T-helper 1 cell treated with Interleukin-12 subunit alpha and Interleukin-12 subunit beta and Interleukin-4 antibody, amounts not matched to agents 30 μg/mL and 1 μg/mL, for 36 hours (primary cell): ENCODE results near the gene TMEM239.

ENCODE experiments used
- H3K27ac Mint-ChIP-seq: one replicate; pipeline ENCODE4 v1.8.0; 2021; ENCODE audit warnings: mild to moderate bottlenecking, mixed read lengths
- H3K27me3 Mint-ChIP-seq: one replicate; pipeline ENCODE4 v1.8.0; 2021; ENCODE audit warnings: low read depth, mixed read lengths
- H3K36me3 Mint-ChIP-seq: one replicate; pipeline ENCODE4 v1.8.0; 2021; ENCODE audit warnings: low read depth, mixed read lengths
- H3K4me1 Mint-ChIP-seq: one replicate; pipeline ENCODE4 v1.8.0; 2021; ENCODE audit warnings: low read depth, mixed read lengths
- H3K4me3 Mint-ChIP-seq: one replicate; pipeline ENCODE4 v1.8.0; 2021; ENCODE audit warnings: mild to moderate bottlenecking, moderate library complexity, mixed read lengths
- H3K9me3 Mint-ChIP-seq: one replicate; pipeline ENCODE4 v1.8.0; 2021; ENCODE audit warnings: mixed read lengths

TMEM239 gene

DNA sequence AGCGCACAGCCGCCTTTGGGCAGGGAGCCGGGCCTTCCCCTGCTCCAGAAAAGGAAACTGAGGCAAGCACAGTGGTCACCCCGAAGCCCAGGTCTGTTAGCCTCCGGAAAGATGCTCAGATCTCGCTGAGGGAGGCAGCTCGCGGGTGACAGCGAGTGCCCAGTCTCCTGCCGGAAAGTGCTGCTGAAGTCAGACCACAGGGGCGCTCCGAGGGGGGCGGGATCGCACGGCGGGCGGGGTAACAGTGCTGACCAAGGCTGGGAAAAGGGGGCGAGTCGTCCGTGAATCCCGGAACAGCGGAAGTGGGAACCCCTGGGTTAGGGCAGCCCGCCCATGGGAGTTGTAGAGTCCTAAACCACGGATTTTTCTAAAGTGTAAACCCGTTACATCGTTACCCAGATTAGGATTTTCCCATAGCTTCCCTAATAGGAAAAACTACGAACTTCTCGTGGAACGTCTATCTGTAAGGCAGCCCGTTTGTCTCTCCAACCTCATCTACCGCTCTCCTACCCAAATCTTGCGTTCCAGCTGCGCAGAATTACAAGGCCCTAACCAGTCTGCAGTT, 24.9 kb downstream of the TMEM239 start:
- peak overlapping the region; percentile 88 for H3K4me3 Mint-ChIP-seq
- H3K9me3 Mint-ChIP-seq, result no peaks in the 10 kb centered on the region
- H3K27me3 Mint-ChIP-seq, result no peaks in the 10 kb centered on the region
- H3K36me3 Mint-ChIP-seq, result peaks cover 16% of the 10 kb centered on the region
- peaks cover 13% of the 10 kb centered on the region for H3K4me1 Mint-ChIP-seq
- peak overlapping the region; percentile 78 for H3K27ac Mint-ChIP-seq

DNA sequence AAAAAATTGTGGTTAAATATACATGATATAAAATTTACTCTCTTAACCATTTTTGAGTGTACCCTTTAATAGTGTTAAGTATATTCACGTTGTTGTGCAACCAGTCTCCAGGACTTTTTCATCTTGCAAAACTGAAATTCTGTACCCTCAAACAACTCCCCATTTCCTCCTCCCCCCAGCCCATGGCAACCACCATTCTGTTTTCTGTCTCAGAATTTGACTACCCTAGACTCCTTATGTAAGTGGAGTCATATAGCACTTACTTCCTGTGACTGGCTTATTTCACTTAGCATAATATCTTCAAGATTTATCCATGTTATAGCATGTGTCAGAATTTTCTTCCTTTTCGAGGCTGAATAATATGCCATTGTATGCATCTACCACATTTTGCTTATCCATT, 29.4 kb downstream of the TMEM239 start:
- Mint-ChIP-seq H3K27me3 (no peaks in the 10 kb centered on the region), H3K36me3 (peaks cover 8% of the 10 kb centered on the region), H3K27ac (no peak overlapping the region), H3K4me3 (no peak overlapping the region), H3K9me3 (no peaks in the 10 kb centered on the region), H3K4me1 (peaks cover 12% of the 10 kb centered on the region)

DNA sequence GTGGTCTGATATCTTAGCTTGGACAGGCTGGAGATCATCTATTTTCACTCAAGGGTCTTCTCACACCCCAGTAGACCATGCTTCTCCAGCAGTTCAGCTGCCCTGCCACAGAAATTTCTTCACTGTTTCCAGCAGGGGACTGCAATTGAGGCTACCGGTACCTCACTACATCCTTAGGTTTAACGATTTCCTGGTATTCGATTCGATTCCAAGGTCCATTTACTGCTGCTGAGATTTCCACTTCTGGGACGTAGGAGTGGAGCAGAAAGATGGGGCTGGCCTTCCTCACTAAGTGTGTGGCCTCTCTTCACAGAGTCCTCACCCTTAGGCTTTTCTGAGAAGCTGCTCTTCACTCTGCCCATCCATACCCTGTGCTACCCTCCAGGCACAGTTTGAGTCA, 30.5 kb downstream of the TMEM239 start:
- no peak overlapping the region for H3K4me3 Mint-ChIP-seq
- peaks cover 8% of the 10 kb centered on the region for H3K36me3 Mint-ChIP-seq
- H3K4me1 Mint-ChIP-seq, result peaks cover 9% of the 10 kb centered on the region
- no peaks in the 10 kb centered on the region for H3K9me3 Mint-ChIP-seq
- H3K27ac Mint-ChIP-seq, result no peak overlapping the region
- H3K27me3 Mint-ChIP-seq, result no peaks in the 10 kb centered on the region

DNA sequence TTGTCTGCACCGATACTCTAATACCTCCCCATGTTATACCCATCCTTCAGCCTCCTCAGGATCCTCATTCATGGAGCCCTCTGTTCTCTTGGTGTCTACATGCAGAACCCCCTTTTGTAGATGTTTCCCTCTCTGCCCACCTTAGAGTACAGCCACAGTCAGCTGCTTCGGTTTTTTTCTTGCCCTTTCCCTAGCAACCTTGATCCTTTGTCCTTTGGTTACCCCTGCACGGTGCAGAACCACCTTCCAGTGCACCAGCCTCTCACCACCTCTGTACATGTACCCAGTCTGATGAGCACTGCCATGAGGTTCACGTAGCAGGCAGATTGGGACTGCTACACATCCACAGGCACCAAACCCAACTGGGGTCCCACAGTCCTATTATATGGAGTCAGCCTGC, 31.6 kb downstream of the TMEM239 start:
- Mint-ChIP-seq H3K4me1 (peaks cover 15% of the 10 kb centered on the region), H3K36me3 (peaks cover 8% of the 10 kb centered on the region), H3K27me3 (no peaks in the 10 kb centered on the region), H3K4me3 (no peak overlapping the region), H3K9me3 (no peaks in the 10 kb centered on the region), H3K27ac (no peak overlapping the region)

DNA sequence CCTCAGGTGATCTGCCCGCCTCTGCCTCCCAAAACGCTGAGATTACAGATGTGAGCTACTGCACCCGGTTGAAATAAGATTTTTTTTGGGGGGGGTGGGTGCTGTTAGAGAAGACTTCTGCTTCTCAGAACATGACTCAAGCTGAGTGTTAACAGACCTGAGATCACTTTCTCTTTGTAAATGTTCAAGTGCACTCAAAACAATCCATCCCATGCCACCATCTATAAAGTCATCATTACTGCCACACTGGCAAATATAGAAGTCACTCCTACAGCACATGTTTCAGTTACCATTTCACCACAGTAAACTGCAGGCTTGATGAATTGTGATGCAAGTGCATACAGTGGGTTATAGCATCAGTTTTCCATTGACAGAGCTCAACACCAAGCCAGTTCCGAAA, 33.4 kb downstream of the TMEM239 start:
- Mint-ChIP-seq H3K27ac (no peak overlapping the region), H3K27me3 (no peaks in the 10 kb centered on the region), H3K9me3 (no peaks in the 10 kb centered on the region), H3K36me3 (peaks cover 9% of the 10 kb centered on the region), H3K4me3 (no peak overlapping the region), H3K4me1 (peaks cover 18% of the 10 kb centered on the region)

DNA sequence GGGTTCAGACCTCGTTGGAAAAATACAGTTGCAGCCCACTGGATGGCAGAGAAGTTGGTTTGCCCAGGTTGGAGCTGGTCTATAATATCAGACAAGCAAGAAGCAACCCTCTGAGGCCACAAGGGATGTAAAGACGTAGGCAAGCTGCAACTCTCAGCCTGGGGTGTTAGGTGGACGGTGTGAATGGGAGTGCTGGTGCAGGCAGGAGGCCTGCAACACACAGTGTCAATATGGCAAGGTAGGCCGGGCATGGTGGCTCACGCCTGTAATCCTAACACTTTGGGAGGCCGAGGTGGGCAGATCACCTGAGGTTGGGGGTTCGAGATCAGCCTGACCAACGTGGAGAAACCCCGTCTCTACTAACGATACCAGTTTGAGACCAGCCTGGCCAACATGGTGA, 34.9 kb downstream of the TMEM239 start:
- H3K4me3 Mint-ChIP-seq, result no peak overlapping the region
- H3K4me1 Mint-ChIP-seq, result peaks cover 13% of the 10 kb centered on the region
- no peaks in the 10 kb centered on the region for H3K27me3 Mint-ChIP-seq
- no peak overlapping the region for H3K27ac Mint-ChIP-seq
- no peaks in the 10 kb centered on the region for H3K9me3 Mint-ChIP-seq
- H3K36me3 Mint-ChIP-seq, result peaks cover 9% of the 10 kb centered on the region

DNA sequence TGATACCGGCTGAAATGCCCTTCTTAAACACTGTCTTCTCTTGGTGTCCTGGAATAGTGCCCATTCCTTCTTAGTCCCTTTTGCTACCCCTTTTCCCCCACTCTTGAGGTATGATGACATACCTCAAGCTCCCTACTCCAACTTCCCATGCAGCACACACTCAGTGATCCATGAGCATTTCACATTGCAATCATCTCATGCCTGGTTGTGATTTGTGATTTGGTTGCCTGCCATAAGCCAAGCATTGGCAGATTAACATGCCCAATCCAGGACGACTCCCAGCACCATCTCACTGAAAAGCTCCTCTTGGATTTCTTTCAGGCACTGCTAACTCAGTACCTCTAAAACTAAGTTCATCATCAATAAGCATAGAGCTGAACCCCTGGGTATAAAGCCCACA, 42.4 kb downstream of the TMEM239 start:
- H3K27ac Mint-ChIP-seq, result no peak overlapping the region
- peaks cover 2% of the 10 kb centered on the region for H3K4me1 Mint-ChIP-seq
- H3K36me3 Mint-ChIP-seq, result peaks cover 9% of the 10 kb centered on the region
- no peaks in the 10 kb centered on the region for H3K9me3 Mint-ChIP-seq
- no peaks in the 10 kb centered on the region for H3K27me3 Mint-ChIP-seq
- H3K4me3 Mint-ChIP-seq, result no peak overlapping the region

DNA sequence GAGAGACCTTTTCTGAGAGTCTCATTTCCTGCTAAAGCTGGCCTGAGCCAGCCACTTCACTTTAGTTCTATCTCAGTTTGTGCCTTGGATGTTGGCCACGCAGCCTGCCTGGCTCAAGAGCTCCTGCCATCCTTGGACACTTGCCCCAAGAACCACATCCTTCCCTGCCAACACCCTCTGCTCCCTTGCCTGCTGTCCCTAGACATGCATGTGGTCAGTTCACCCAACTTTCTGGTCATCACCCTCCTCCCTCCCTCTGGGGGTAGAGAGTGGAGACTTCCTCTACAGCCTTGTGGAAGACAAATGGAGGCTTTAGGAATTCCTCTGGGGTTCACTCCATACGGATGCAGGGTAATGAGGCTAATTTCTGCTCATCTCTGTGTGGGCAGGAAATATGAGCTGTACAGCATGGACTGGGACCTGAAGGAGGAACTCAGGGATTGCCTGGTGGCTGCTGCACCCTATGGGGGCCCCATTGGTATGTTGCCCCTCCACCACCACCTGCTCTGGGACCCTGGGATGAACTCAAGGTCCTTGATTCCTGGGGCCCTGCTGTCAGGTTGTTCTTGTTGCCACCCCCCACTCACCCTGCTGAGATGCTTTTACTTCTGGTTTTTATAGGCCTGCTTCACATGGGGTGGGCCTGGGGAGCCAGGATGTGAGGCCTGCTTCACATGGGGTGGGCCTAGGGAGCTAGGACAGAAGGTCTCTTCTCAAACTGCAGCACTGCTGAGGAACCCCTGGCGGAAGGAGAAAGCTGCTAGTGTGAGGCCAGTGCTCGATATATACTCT, 43.4 kb downstream of the TMEM239 start:
- Mint-ChIP-seq H3K27me3 (no peaks in the 10 kb centered on the region), H3K27ac (no peak overlapping the region), H3K36me3 (peaks cover 9% of the 10 kb centered on the region), H3K4me3 (no peak overlapping the region), H3K4me1 (peaks cover 2% of the 10 kb centered on the region), H3K9me3 (no peaks in the 10 kb centered on the region)

DNA sequence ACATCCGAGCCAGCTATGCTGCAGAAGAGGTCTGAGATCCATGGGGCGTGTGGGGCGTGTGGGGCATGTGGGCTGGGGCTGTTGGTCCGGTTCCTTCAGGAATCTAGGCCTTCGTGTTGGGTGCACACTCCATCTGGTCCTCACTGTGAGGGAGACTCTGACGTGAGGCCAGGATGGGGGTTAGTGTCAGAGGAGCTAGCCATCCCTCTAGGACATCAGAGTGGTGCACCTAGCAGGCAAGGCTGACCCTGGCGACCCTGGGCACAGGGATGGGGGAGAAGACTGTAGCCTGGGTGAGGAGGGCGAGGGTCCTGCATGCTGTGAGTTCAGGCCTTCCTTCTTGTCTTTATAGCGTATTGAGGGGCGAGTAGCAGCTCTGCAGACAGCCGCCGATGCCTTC, 48.5 kb downstream of the TMEM239 start:
- Mint-ChIP-seq H3K27ac (no peak overlapping the region), H3K4me3 (no peak overlapping the region), H3K36me3 (peaks cover 17% of the 10 kb centered on the region), H3K9me3 (no peaks in the 10 kb centered on the region), H3K4me1 (peaks cover 8% of the 10 kb centered on the region), H3K27me3 (no peaks in the 10 kb centered on the region)

DNA sequence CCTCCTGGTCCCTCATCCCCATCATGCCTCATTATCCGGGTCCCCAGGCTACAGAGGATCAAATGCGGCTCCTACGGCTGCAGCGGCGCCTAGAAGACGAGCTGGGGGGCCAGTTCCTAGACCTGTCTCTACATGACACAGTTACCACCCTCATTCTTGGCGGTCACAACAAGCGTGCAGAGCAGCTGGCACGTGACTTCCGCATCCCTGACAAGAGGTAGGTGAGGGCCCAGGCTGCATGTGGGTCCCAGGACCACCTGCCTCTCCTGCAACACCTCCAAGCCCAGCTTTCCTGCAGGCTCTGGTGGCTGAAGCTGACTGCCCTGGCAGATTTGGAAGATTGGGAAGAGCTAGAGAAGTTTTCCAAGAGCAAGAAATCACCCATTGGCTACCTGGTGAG, 48.9 kb downstream of the TMEM239 start:
- H3K27me3 Mint-ChIP-seq, result no peaks in the 10 kb centered on the region
- peaks cover 17% of the 10 kb centered on the region for H3K36me3 Mint-ChIP-seq
- H3K4me1 Mint-ChIP-seq, result peaks cover 8% of the 10 kb centered on the region
- H3K4me3 Mint-ChIP-seq, result no peak overlapping the region
- no peak overlapping the region for H3K27ac Mint-ChIP-seq
- H3K9me3 Mint-ChIP-seq, result no peaks in the 10 kb centered on the region

DNA sequence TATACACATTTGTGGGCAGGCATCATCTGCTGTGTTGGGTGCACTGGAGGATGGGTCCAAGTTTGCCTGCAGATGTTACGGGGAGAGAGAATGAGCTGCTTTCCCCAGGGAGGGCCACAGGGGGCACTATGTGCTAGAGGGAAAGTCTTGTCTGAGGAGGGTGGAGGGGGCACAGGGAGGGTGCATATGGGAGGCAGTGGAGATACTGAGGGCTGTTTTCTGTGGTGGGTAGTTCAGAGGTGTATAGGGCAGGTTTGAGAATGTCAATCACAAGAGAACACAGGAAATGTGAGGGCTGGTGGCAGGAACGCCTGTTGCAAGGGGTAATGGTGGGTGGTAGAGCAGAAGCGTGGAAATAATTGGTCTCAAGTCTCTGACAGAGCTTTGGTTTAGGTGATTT, 49.5 kb downstream of the TMEM239 start:
- Mint-ChIP-seq H3K27ac (no peak overlapping the region), H3K4me3 (no peak overlapping the region), H3K4me1 (peaks cover 11% of the 10 kb centered on the region), H3K9me3 (no peaks in the 10 kb centered on the region), H3K27me3 (no peaks in the 10 kb centered on the region), H3K36me3 (peaks cover 17% of the 10 kb centered on the region)

DNA sequence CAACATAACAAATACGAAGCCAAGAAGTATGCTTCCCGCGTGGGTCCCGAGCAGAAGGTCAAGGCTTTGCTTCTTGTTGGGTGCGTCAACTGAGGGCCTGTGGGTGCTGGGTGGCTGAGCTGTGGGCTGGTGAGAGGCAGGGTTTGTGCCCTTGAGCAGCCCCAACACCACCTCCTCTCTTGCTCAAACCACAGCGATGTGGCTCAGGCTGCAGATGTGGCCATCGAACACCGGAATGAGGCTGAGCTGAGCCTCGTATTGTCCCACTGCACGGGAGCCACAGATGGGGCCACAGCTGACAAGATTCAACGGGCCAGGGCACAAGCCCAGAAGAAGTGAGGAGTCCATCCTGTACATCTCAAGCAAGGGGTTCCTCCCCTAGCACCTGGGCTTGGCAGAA, 50.1 kb downstream of the TMEM239 start:
- Mint-ChIP-seq H3K27me3 (no peaks in the 10 kb centered on the region), H3K9me3 (no peaks in the 10 kb centered on the region), H3K36me3 (peaks cover 13% of the 10 kb centered on the region), H3K4me3 (no peak overlapping the region), H3K27ac (no peak overlapping the region), H3K4me1 (peaks cover 17% of the 10 kb centered on the region)

DNA sequence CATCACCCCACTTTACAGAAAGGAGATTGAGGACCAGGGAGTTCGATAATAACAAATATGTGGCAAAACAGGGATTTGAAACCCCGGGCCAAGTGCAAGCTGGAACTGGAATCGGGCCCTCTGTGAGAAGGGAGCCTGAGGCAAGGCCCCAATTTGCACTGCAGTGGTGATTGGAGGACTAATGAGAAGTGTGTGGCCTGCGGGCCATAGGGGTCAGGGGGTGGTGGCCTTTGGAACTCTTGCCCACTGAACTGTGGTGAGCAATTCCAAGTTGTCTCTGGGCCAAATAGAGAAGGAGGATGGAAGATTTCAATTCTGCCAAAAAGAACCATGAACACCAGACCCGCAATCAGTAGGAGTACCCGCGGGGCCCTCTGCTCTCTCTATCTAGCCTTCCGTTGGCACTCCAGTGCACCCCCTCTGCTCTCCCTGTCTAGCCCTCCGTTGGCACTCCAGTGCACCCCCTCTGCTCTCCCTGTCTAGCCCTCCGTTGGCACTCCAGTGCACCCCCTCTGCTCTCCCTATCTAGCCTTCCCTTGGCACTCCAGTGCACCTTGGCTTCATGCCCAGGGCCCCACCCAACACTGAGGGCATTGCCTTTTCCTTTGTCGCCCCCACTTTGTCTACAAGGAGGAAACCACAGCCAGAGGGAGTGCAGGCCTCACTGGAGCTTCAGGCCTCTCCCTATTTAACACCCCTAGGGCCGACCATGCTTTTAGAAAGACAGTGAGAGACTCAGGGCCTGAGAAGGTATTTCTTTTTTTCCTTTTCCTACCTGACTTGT, 51.1 kb downstream of the TMEM239 start:
- Mint-ChIP-seq H3K9me3 (no peaks in the 10 kb centered on the region), H3K36me3 (peaks cover 10% of the 10 kb centered on the region), H3K4me1 (peaks cover 22% of the 10 kb centered on the region), H3K4me3 (no peak overlapping the region), H3K27ac (no peak overlapping the region), H3K27me3 (no peaks in the 10 kb centered on the region)
